Body of pancreas (tissue), 4 donors: ENCODE measurements around the gene ERI2. TPM values are rescaled to one million over a fixed set of nuclear protein-coding genes. Genes with fewer than 3 reads are reported as not detected.
A peak's percentile ranks its signal among the peaks of the same experiment; 100 is the strongest.

Source experiments
- ATAC-seq: fragments of 150-250 bp; one replicate; pipeline ENCODE4 v1.9.1; 2016
- DNase-seq, 4 donors: peaks; one replicate each; pipeline ENCODE4 v3.0.0-alpha.2; 2019
- H3K27ac ChIP-seq, 4 donors: fragments of 200-600 bp; sonication (generic); 1 replicate in 3 of 4; 2 replicates in 1 of 4; pipeline versions ENCODE4 v1.5.1 to v1.6.1; 2016 to 2019; ENCODE audit warnings: mild to moderate bottlenecking in 1 of 4, mixed read lengths in 1 of 4, moderate library complexity in 1 of 4
- H3K27me3 ChIP-seq, 2 donors: fragments of 200-600 bp; sonication (generic); one replicate each; pipeline ENCODE4 v1.6.0; 2016; ENCODE audit warnings: mild to moderate bottlenecking in 1 of 2
- H3K36me3 ChIP-seq, 2 donors: fragments of 200-600 bp; sonication (generic); replicated peaks in 1 of 2; 2 replicates each; pipeline ENCODE4 v1.5.1; 2016; ENCODE audit warnings: low read depth in 2 of 2; ENCODE audit not compliant: insufficient read depth in 1 of 2
- H3K4me1 ChIP-seq: fragments of 200-600 bp; sonication (generic); one replicate; pipeline ENCODE4 v1.6.0; 2016
- H3K4me3 ChIP-seq, 2 donors: fragments of 200-600 bp; sonication (generic); 1 replicate in 1 of 2; 2 replicates in 1 of 2; pipeline ENCODE4 v1.5.1; 2016 to 2019
- H3K9me3 ChIP-seq, 3 donors: fragments of 200-600 bp; sonication (generic); 1 replicate in 2 of 3; 2 replicates in 1 of 3; pipeline ENCODE4 v1.5.1; 2016
- CTCF ChIP-seq, 7 experiments: fragments of 450-650 bp in 4 of 7; fragments of 200-600 bp in 3 of 7; sonication (generic) in 3 of 7; IDR thresholded peaks; one replicate each; pipeline ENCODE4 v1.5.1; 2016 to 2019; ENCODE audit warnings: antibody characterized with exemption in 7 of 7
- POLR2A ChIP-seq, 3 donors: fragments of 450-650 bp; IDR thresholded peaks; one replicate each; pipeline ENCODE4 v1.6.1; 2016; ENCODE audit warnings: antibody characterized with exemption in 3 of 3, mild to moderate bottlenecking in 2 of 3
- WGBS, 2 donors: methylation state at CpG; one replicate each; pipeline ENCODE4 v1.1.5; 2017; 5-methylcytosine and 5-hydroxymethylcytosine counted together
- intact Hi-C: fragments of 100-400 bp; cut with DNase I; formaldehyde crosslinking; loops from one replicate; pipeline ENCODE4 v1.15.1; 2023
- total RNA-seq, 2 donors: library from RNA; depleted of rRNA; stranded (reverse); fragments of >200 nt; gene quantifications; one replicate each; pipeline ENCODE4 v1.1.0, GENCODE V29; 2016

The ERI2 gene
- total RNA-seq, 2 donors from 2014 or later = 13.2 to 16.3 TPM

GRCh38 chr16:20803192-20803560 lies 3.1 kb downstream of the ERI2 start:
- H3K9me3 ChIP-seq = no peaks in the 10 kb centered on the region
- H3K4me1 ChIP-seq = peaks cover 22% of the 10 kb centered on the region
- TF ChIP-seq CTCF (IDR thresholded peaks at IDR 0.05) (no peak), POLR2A (IDR thresholded peaks at IDR 0.05) (no peak)
- intact Hi-C loops = no loop called here
- H3K27ac ChIP-seq = no peak overlapping the region
- WGBS, 2 donors = 56 to 60% methylated on average over 2 of the region's 2 CpGs
- ATAC-seq (no peak), DNase-seq (no peak)
- H3K27me3 ChIP-seq = no peaks in the 10 kb centered on the region
- no peak overlapping the region for H3K4me3 ChIP-seq
- peaks cover 0 to 4% of the 10 kb centered on the region in 2 donors for H3K36me3 ChIP-seq

GRCh38 chr16:20801278-20801677 lies 5.0 kb downstream of the ERI2 start:
- Histone ChIP-seq H3K36me3 (peaks cover 0 to 7% of the 10 kb centered on the region in 2 donors), H3K27ac (no peak overlapping the region), H3K4me3 (no peak overlapping the region), H3K27me3 (no peaks in the 10 kb centered on the region), H3K9me3 (no peaks in the 10 kb centered on the region), H3K4me1 (peaks cover 17% of the 10 kb centered on the region)
- intact Hi-C loops = no loop called here
- no peak for DNase-seq
- no peak for TF ChIP-seq POLR2A (IDR thresholded peaks at IDR 0.05)
- no peak for TF ChIP-seq CTCF (IDR thresholded peaks at IDR 0.05)
- no peak for ATAC-seq
- 3 to 26% methylated on average over 1 of the region's 1 CpG for WGBS, 2 donors

- intact Hi-C loops = no loop called here
- H3K9me3 ChIP-seq = no peaks in the 10 kb centered on the region
- H3K27me3 ChIP-seq = no peaks in the 10 kb centered on the region
- peaks cover 8% of the 10 kb centered on the region for H3K4me1 ChIP-seq
- no peak overlapping the region for H3K27ac ChIP-seq
- no peak overlapping the region for H3K4me3 ChIP-seq
- 48 to 54% methylated on average over 2 of the region's 2 CpGs for WGBS, 2 donors
- DNase-seq (no peak), ATAC-seq (peak; percentile 40)
- H3K36me3 ChIP-seq = peaks cover 0 to 12% of the 10 kb centered on the region in 2 donors
- no peak for TF ChIP-seq POLR2A (IDR thresholded peaks at IDR 0.05)
- TF ChIP-seq CTCF (IDR thresholded peaks at IDR 0.05) = peak in 6 of 7 experiments; percentile 56 to 76 (median 58)
Observed at GRCh38 chr16:20799599-20799998, 6.7 kb downstream of the ERI2 start.

GRCh38 chr16:20798364-20798763 lies 7.9 kb downstream of the ERI2 start:
- H3K27me3 ChIP-seq = no peaks in the 10 kb centered on the region
- H3K27ac ChIP-seq = no peak overlapping the region
- H3K4me3 ChIP-seq = no peak overlapping the region
- H3K9me3 ChIP-seq = no peaks in the 10 kb centered on the region
- 49 to 54% methylated on average over 2 of the region's 2 CpGs for WGBS, 2 donors
- peaks cover 0 to 15% of the 10 kb centered on the region in 2 donors for H3K36me3 ChIP-seq
- TF ChIP-seq CTCF (IDR thresholded peaks at IDR 0.05) (no peak), POLR2A (IDR thresholded peaks at IDR 0.05) (no peak)
- intact Hi-C loops = no loop called here
- no peak for ATAC-seq
- no peak for DNase-seq
- no peaks in the 10 kb centered on the region for H3K4me1 ChIP-seq

- Histone ChIP-seq H3K36me3 (peaks cover 0 to 7% of the 10 kb centered on the region in 2 donors), H3K4me1 (no peaks in the 10 kb centered on the region), H3K27ac (no peak overlapping the region), H3K4me3 (no peak overlapping the region), H3K27me3 (no peaks in the 10 kb centered on the region), H3K9me3 (no peaks in the 10 kb centered on the region)
- WGBS, 2 donors = 83 to 86% methylated on average over 5 of the region's 5 CpGs
- intact Hi-C loops = no loop called here
- TF ChIP-seq CTCF (IDR thresholded peaks at IDR 0.05) (no peak), POLR2A (IDR thresholded peaks at IDR 0.05) (no peak)
- DNase-seq (no peak), ATAC-seq (no peak)
Observed at GRCh38 chr16:20791923-20792612, 14.2 kb downstream of the ERI2 start.
